Measurements from ENCODE around the gene GADD45A.
"Not testable (repeated sequence)": the region's sequence is repeated elsewhere in the genome, so short reads cannot be mapped to it uniquely, and the experiment has no call there.

Gene GADD45A

GRCh38 chr1:67719329-67720196 lies 34.6 kb downstream of the GADD45A start:
- no peak for DNase-seq (ENCODE audit: low read depth, low spot score)

- DNase-seq (ENCODE audit: low read depth, low spot score) = no peak
These were observed 36.1 kb downstream of the GADD45A start for GRCh38 chr1:67721112-67721511.

- DNase-seq (ENCODE audit: low read depth, low spot score) = no peak
These were observed 36.8 kb downstream of the GADD45A start for GRCh38 chr1:67721650-67722291.

GRCh38 chr1:67722292-67722944 lies 37.4 kb downstream of the GADD45A start:
- DNase-seq (ENCODE audit: low read depth, low spot score) = no peak

- DNase-seq (ENCODE audit: low read depth, low spot score) = no peak
These were observed 38.1 kb downstream of the GADD45A start for GRCh38 chr1:67723126-67723525.

- no peak for DNase-seq (ENCODE audit: low read depth, low spot score)
These were observed 38.6 kb downstream of the GADD45A start for GRCh38 chr1:67723620-67724019.

GRCh38 chr1:67724928-67725560 lies 40.0 kb downstream of the GADD45A start:
- no peak for DNase-seq (ENCODE audit: low read depth, low spot score)

GRCh38 chr1:67726224-67726623 lies 41.2 kb downstream of the GADD45A start:
- DNase-seq (ENCODE audit: low read depth, low spot score) = no peak

- DNase-seq (ENCODE audit: low read depth, low spot score) = no peak
These were observed 44.9 kb downstream of the GADD45A start for GRCh38 chr1:67729872-67730271.

- not testable (repeated sequence) for DNase-seq (ENCODE audit: low read depth, low spot score)
These were observed 45.3 kb downstream of the GADD45A start for GRCh38 chr1:67730312-67730711.

GRCh38 chr1:67731322-67731721 lies 46.3 kb downstream of the GADD45A start:
- DNase-seq (ENCODE audit: low read depth, low spot score) = no peak

- no peak for DNase-seq (ENCODE audit: low read depth, low spot score)
These were observed 47.8 kb downstream of the GADD45A start for GRCh38 chr1:67732750-67733151.

- DNase-seq (ENCODE audit: low read depth, low spot score) = no peak
These were observed 48.8 kb downstream of the GADD45A start for GRCh38 chr1:67733681-67734322.

- DNase-seq (ENCODE audit: low read depth, low spot score) = no peak
These were observed 49.3 kb downstream of the GADD45A start for GRCh38 chr1:67734323-67734690.

GRCh38 chr1:67735206-67735605 lies 50.2 kb downstream of the GADD45A start:
- no peak for DNase-seq (ENCODE audit: low read depth, low spot score)

GRCh38 chr1:67735806-67736627 lies 51.0 kb downstream of the GADD45A start:
- DNase-seq (ENCODE audit: low read depth, low spot score) = no peak

- no peak for DNase-seq (ENCODE audit: low read depth, low spot score)
These were observed 51.7 kb downstream of the GADD45A start for GRCh38 chr1:67736750-67737149.

- DNase-seq (ENCODE audit: low read depth, low spot score) = no peak
These were observed 52.9 kb downstream of the GADD45A start for GRCh38 chr1:67737875-67738274.
